Ishikawa (cell line): Measurements from ENCODE around the gene HBB.

Experiments used
- CEBPB ChIP-seq: IDR thresholded peaks from 2 replicates; pipeline ENCODE4 v1.6.1; 2012
- CREB1 ChIP-seq: IDR thresholded peaks from 2 replicates; pipeline ENCODE4 v1.6.1; 2012; ENCODE audit warnings: low read depth
- EGR1 ChIP-seq: IDR thresholded peaks from 2 replicates; pipeline ENCODE4 v1.6.1; 2012
- EP300 ChIP-seq: IDR thresholded peaks from 2 replicates; pipeline ENCODE4 v1.6.1; 2012; ENCODE audit warnings: borderline replicate concordance
- FOXM1 ChIP-seq: IDR thresholded peaks from 2 replicates; pipeline ENCODE4 v1.6.1; 2012; ENCODE audit warnings: low read depth, borderline replicate concordance
- MAX ChIP-seq: IDR thresholded peaks from 2 replicates; pipeline ENCODE4 v1.6.1; 2012
- NFIC ChIP-seq: IDR thresholded peaks from 2 replicates; pipeline ENCODE4 v1.6.1; 2012
- RAD21 ChIP-seq: IDR thresholded peaks from 2 replicates; pipeline ENCODE4 v1.6.1; 2012; ENCODE audit warnings: low read depth
- TAF1 ChIP-seq: IDR thresholded peaks from 2 replicates; pipeline ENCODE4 v1.6.1; 2012; ENCODE audit warnings: low read depth, mild to moderate bottlenecking
- TCF12 ChIP-seq: IDR thresholded peaks from 2 replicates; pipeline ENCODE4 v1.6.1; 2012; ENCODE audit warnings: low read depth
- TEAD4 ChIP-seq: IDR thresholded peaks from 2 replicates; pipeline ENCODE4 v1.6.1; 2012
- YY1 ChIP-seq: IDR thresholded peaks from 2 replicates; pipeline ENCODE4 v1.6.1; 2012; ENCODE audit warnings: low read depth
- ZBTB7A ChIP-seq: IDR thresholded peaks from 2 replicates; pipeline ENCODE4 v1.6.1; 2012; ENCODE audit warnings: low read depth
- TF ChIP-seq, protein P1 (sequence below): IDR thresholded peaks from 2 replicates; pipeline ENCODE4 v1.6.1; 2012
- TF ChIP-seq, protein P2 (sequence below): IDR thresholded peaks from 2 replicates; pipeline ENCODE4 v1.6.1; 2012; ENCODE audit warnings: low read depth, mild to moderate bottlenecking

The HBB gene

GRCh38 chr11:5241458-5241857, 14.6 kb upstream of the HBB start:
- no peak for TF ChIP-seq EGR1
- TF ChIP-seq NFIC: no peak
- TF ChIP-seq, protein P1, sequence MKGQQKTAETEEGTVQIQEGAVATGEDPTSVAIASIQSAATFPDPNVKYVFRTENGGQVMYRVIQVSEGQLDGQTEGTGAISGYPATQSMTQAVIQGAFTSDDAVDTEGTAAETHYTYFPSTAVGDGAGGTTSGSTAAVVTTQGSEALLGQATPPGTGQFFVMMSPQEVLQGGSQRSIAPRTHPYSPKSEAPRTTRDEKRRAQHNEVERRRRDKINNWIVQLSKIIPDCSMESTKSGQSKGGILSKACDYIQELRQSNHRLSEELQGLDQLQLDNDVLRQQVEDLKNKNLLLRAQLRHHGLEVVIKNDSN: no peak
- TF ChIP-seq CREB1: no peak
- TF ChIP-seq RAD21: no peak
- TF ChIP-seq CEBPB: no peak
- no peak for TF ChIP-seq TCF12
- TF ChIP-seq ZBTB7A: no peak
- TF ChIP-seq MAX: no peak

GRCh38 chr11:5240458-5240857, 13.6 kb upstream of the HBB start:
- TF ChIP-seq FOXM1: no peak
- no peak for TF ChIP-seq CEBPB
- TF ChIP-seq, protein P1: no peak
- no peak for TF ChIP-seq TEAD4
- TF ChIP-seq EP300: no peak
- no peak for TF ChIP-seq NFIC
- no peak for TF ChIP-seq TCF12
- no peak for TF ChIP-seq ZBTB7A
- TF ChIP-seq YY1: no peak
- no peak for TF ChIP-seq EGR1
- TF ChIP-seq MAX: no peak
- no peak for TF ChIP-seq RAD21
- no peak for TF ChIP-seq CREB1
- no peak for TF ChIP-seq TAF1
- TF ChIP-seq, protein P2, sequence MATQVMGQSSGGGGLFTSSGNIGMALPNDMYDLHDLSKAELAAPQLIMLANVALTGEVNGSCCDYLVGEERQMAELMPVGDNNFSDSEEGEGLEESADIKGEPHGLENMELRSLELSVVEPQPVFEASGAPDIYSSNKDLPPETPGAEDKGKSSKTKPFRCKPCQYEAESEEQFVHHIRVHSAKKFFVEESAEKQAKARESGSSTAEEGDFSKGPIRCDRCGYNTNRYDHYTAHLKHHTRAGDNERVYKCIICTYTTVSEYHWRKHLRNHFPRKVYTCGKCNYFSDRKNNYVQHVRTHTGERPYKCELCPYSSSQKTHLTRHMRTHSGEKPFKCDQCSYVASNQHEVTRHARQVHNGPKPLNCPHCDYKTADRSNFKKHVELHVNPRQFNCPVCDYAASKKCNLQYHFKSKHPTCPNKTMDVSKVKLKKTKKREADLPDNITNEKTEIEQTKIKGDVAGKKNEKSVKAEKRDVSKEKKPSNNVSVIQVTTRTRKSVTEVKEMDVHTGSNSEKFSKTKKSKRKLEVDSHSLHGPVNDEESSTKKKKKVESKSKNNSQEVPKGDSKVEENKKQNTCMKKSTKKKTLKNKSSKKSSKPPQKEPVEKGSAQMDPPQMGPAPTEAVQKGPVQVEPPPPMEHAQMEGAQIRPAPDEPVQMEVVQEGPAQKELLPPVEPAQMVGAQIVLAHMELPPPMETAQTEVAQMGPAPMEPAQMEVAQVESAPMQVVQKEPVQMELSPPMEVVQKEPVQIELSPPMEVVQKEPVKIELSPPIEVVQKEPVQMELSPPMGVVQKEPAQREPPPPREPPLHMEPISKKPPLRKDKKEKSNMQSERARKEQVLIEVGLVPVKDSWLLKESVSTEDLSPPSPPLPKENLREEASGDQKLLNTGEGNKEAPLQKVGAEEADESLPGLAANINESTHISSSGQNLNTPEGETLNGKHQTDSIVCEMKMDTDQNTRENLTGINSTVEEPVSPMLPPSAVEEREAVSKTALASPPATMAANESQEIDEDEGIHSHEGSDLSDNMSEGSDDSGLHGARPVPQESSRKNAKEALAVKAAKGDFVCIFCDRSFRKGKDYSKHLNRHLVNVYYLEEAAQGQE: no peak

GRCh38 chr11:5240056-5240455, 13.2 kb upstream of the HBB start:
- TF ChIP-seq TAF1 (no peak), RAD21 (no peak), YY1 (no peak), FOXM1 (no peak), TEAD4 (no peak)
- TF ChIP-seq, protein P2: no peak

DNA sequence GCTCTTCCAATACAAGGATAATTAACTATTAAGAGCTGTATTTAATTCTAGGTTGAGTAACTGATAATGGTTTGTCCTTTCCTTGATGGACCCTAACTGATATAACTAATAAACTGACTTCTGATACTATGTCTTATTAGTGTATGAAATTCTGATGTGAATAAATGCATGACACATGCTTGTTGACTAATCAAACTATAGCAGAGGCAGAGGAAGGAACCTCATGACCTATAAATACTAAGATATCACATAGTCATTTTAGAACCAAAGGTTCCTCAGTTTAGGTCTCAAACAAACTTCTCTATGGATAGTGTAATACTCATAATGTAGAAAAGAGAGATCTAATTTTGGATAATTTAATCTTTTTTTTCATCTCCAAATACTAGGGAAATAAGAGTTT, 12.2 kb upstream of the HBB start:
- TF ChIP-seq YY1 (no peak), TEAD4 (no peak), CEBPB (no peak), TAF1 (no peak), MAX (no peak), FOXM1 (no peak), NFIC (no peak), ZBTB7A (no peak), TCF12 (no peak), EGR1 (no peak), EP300 (no peak), RAD21 (no peak), CREB1 (no peak)
- TF ChIP-seq, protein P2: no peak
- TF ChIP-seq, protein P1: no peak
